Measurements from ENCODE around the gene GNAL.

The GNAL gene

GRCh38 chr18:11729556-11729955 lies 40.5 kb downstream of the GNAL start:
- no peak for DNase-seq

GRCh38 chr18:11733031-11733430 lies 44.0 kb downstream of the GNAL start:
- peak; percentile 47 for DNase-seq

GRCh38 chr18:11736656-11737055 lies 47.6 kb downstream of the GNAL start:
- DNase-seq = no peak

- DNase-seq = no peak
Measured at GRCh38 chr18:11739893-11740292, 50.8 kb downstream of the GNAL start.

GRCh38 chr18:11740461-11740860 lies 51.4 kb downstream of the GNAL start:
- no peak for DNase-seq

- no peak for DNase-seq
Measured at GRCh38 chr18:11741505-11742145, 52.6 kb downstream of the GNAL start.

- DNase-seq = no peak
Measured at GRCh38 chr18:11745521-11745920, 56.5 kb downstream of the GNAL start.

GRCh38 chr18:11747286-11747685 lies 58.2 kb downstream of the GNAL start:
- no peak for DNase-seq

- no peak for DNase-seq
Measured at GRCh38 chr18:11747731-11748130, 58.7 kb downstream of the GNAL start.

GRCh38 chr18:11749305-11749704 lies 60.2 kb downstream of the GNAL start:
- no peak for DNase-seq

GRCh38 chr18:11750171-11750570 lies 61.1 kb downstream of the GNAL start:
- DNase-seq = no peak

- DNase-seq = no peak
Measured at GRCh38 chr18:11750581-11751310, 61.7 kb downstream of the GNAL start.

GRCh38 chr18:11751341-11752115 lies 62.5 kb downstream of the GNAL start:
- DNase-seq = no peak

- peak; percentile 35 for DNase-seq
Measured at GRCh38 chr18:11752116-11752911, 63.2 kb downstream of the GNAL start.

- no peak for DNase-seq
Measured at GRCh38 chr18:11754979-11755378, 65.9 kb downstream of the GNAL start.

- no peak for DNase-seq
Measured at GRCh38 chr18:11757084-11757590, 68.1 kb downstream of the GNAL start.

GRCh38 chr18:11759456-11759855 lies 70.4 kb downstream of the GNAL start:
- no peak for DNase-seq

- no peak for DNase-seq
Measured at GRCh38 chr18:11760498-11761167, 71.6 kb downstream of the GNAL start.

GRCh38 chr18:11761553-11761952 lies 72.5 kb downstream of the GNAL start:
- DNase-seq = no peak

GRCh38 chr18:11762429-11762828 lies 73.4 kb downstream of the GNAL start:
- DNase-seq = no peak

- no peak for DNase-seq
Measured at GRCh38 chr18:11767329-11767728, 78.3 kb downstream of the GNAL start.

GRCh38 chr18:11767935-11768334 lies 78.9 kb downstream of the GNAL start:
- no peak for DNase-seq
